HEK293 (cell line): Measurements from ENCODE around the gene CHGA.

Source experiments
- CTCF ChIA-PET: fragments of 350-600 bp; formaldehyde crosslinking; extraction: SDS; loops from one replicate; lab custom pipeline; 2021; ENCODE audit warnings: antibody characterized with exemption; lab: Yijun Ruan, JAX
- POLR2A ChIA-PET: fragments of 300-600 bp; formaldehyde crosslinking; extraction: SDS; loops from one replicate; lab custom pipeline; 2020; ENCODE audit warnings: antibody characterized with exemption, inconsistent platforms; lab: Yijun Ruan, JAX
- H3K27ac ChIP-seq: fragments of 200-500 bp; sonication (Bioruptor generic); 2 replicates; pipeline ENCODE4 v1.5.1; 2014; ENCODE audit warnings: low read depth, low read length, control low read depth, inconsistent platforms; ENCODE audit errors: extremely low read depth
- H3K36me3 ChIP-seq, 2 experiments: fragments of 200-500 bp in 1 of 2; sonication (Bioruptor generic) in 1 of 2; 1 replicate in 1 of 2; 2 replicates in 1 of 2; pipeline ENCODE4 v1.5.1; 2014 to 2017; ENCODE audit warnings: inconsistent platforms in 2 of 2, low read length in 2 of 2; ENCODE audit not compliant: control insufficient read depth in 2 of 2, insufficient read depth in 1 of 2
- H3K4me1 ChIP-seq: fragments of 200-500 bp; sonication (Bioruptor generic); 2 replicates; pipeline ENCODE4 v1.5.1; 2014; ENCODE audit warnings: mild to moderate bottlenecking, low read length, inconsistent platforms; ENCODE audit not compliant: control insufficient read depth, insufficient read depth
- H3K4me3 ChIP-seq: 2 replicates; pipeline ENCODE4 v1.5.1; 2011; ENCODE audit warnings: low read depth, mild to moderate bottlenecking, control low read depth, low read length, moderate library complexity
- H3K9me3 ChIP-seq: fragments of 200-500 bp; sonication (Bioruptor generic); 2 replicates; pipeline ENCODE4 v1.5.1; 2014; ENCODE audit warnings: low read depth, low read length, inconsistent platforms; ENCODE audit not compliant: control insufficient read depth, insufficient read depth
- GLI2 ChIP-seq: fragments of 450-650 bp; formaldehyde crosslinking; IDR thresholded peaks from 2 replicates; pipeline ENCODE4; 2017; ENCODE audit warnings: missing biosample characterization, missing genetic modification characterization, low read depth, borderline replicate concordance
- SP3 ChIP-seq: fragments of 450-650 bp; formaldehyde crosslinking; IDR thresholded peaks from 2 replicates; pipeline ENCODE4 v1.5.1; 2016; ENCODE audit warnings: missing biosample characterization, missing genetic modification characterization
- WT1 ChIP-seq: fragments of 450-650 bp; formaldehyde crosslinking; IDR thresholded peaks from 2 replicates; pipeline ENCODE4 v1.5.1; 2016; ENCODE audit warnings: missing biosample characterization, missing genetic modification characterization
- ZFP69B ChIP-seq: fragments of 450-650 bp; formaldehyde crosslinking; IDR thresholded peaks from 2 replicates; pipeline ENCODE4 v1.5.1; 2016; ENCODE audit warnings: missing biosample characterization, missing genetic modification characterization
- ZIC2 ChIP-seq: fragments of 450-650 bp; formaldehyde crosslinking; IDR thresholded peaks from 2 replicates; pipeline ENCODE4 v1.5.1; 2016; ENCODE audit warnings: missing biosample characterization, missing genetic modification characterization
- ZNF112 ChIP-seq: fragments of 450-650 bp; formaldehyde crosslinking; IDR thresholded peaks from 2 replicates; pipeline ENCODE4 v1.5.0; 2017; ENCODE audit warnings: missing biosample characterization, missing genetic modification characterization
- ZNF18 ChIP-seq: fragments of 450-650 bp; formaldehyde crosslinking; IDR thresholded peaks from 2 replicates; pipeline ENCODE4 v1.5.1; 2016; ENCODE audit warnings: missing biosample characterization, missing genetic modification characterization
- ZNF2 ChIP-seq: fragments of 450-650 bp; formaldehyde crosslinking; IDR thresholded peaks from 2 replicates; pipeline ENCODE4 v1.5.1; 2016; ENCODE audit warnings: missing biosample characterization, missing genetic modification characterization
- ZNF274 ChIP-seq, 2 experiments: fragments of 200-500 bp in 1 of 2; fragments of 450-650 bp in 1 of 2; sonication (Bioruptor generic) in 1 of 2; formaldehyde crosslinking in 1 of 2; IDR thresholded peaks; 2 replicates each; pipeline versions ENCODE4 v1.5.1 to v1.6.1; 2014 to 2016; ENCODE audit warnings: borderline replicate concordance in 1 of 2, inconsistent platforms in 1 of 2, low read length in 1 of 2, missing biosample characterization in 1 of 2, missing genetic modification characterization in 1 of 2
- ZNF341 ChIP-seq: fragments of 450-650 bp; formaldehyde crosslinking; IDR thresholded peaks from 2 replicates; pipeline ENCODE4; 2016; ENCODE audit warnings: low read depth, missing biosample characterization, missing genetic modification characterization
- ZNF449 ChIP-seq: fragments of 450-650 bp; formaldehyde crosslinking; IDR thresholded peaks from 2 replicates; pipeline ENCODE4 v1.5.1; 2017; ENCODE audit warnings: missing biosample characterization, mild to moderate bottlenecking, missing genetic modification characterization, moderate library complexity
- ZNF558 ChIP-seq: fragments of 450-650 bp; formaldehyde crosslinking; IDR thresholded peaks from 2 replicates; pipeline ENCODE4 v1.5.1; 2016; ENCODE audit warnings: missing biosample characterization, missing genetic modification characterization
- ZNF664 ChIP-seq: fragments of 450-650 bp; formaldehyde crosslinking; IDR thresholded peaks from 2 replicates; pipeline ENCODE4 v1.5.1; 2016; ENCODE audit warnings: missing biosample characterization, missing genetic modification characterization
- ZNF707 ChIP-seq: fragments of 450-650 bp; formaldehyde crosslinking; IDR thresholded peaks from 2 replicates; pipeline ENCODE4 v1.5.1; 2016; ENCODE audit warnings: missing biosample characterization, missing genetic modification characterization
- ZNF768 ChIP-seq: fragments of 450-650 bp; formaldehyde crosslinking; IDR thresholded peaks from 2 replicates; pipeline ENCODE4 v1.5.1; 2018; ENCODE audit warnings: missing biosample characterization, mild to moderate bottlenecking, missing genetic modification characterization
- ZNF843 ChIP-seq: fragments of 450-650 bp; formaldehyde crosslinking; IDR thresholded peaks from 2 replicates; pipeline ENCODE4 v1.5.1; 2016; ENCODE audit warnings: missing biosample characterization, missing genetic modification characterization
- TF ChIP-seq, protein P1 (sequence below): fragments of 450-650 bp; formaldehyde crosslinking; IDR thresholded peaks from 2 replicates; pipeline ENCODE4 v1.5.1; 2016; ENCODE audit warnings: missing biosample characterization, missing genetic modification characterization
- TF ChIP-seq, protein P2 (sequence below): fragments of 450-650 bp; formaldehyde crosslinking; IDR thresholded peaks from 2 replicates; pipeline ENCODE4 v1.5.1; 2016; ENCODE audit warnings: missing biosample characterization, missing genetic modification characterization

CHGA gene

DNA sequence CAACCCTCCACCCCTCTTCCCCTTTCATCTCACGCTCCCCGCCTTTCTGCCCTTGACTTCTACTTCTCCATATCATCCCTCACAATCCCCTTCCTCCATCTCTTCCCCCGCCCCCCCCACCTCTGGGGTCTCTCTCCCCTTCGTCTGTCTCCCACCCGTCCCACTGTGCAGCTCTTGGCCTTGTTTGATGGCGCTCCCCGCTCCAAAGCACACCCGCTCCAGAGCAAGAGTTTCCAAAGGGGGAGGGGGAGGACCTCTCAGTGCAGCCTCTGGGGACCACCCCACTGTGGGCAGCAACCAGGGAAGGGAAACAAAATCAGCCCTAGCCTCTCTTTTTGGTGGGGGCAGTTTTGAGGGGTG is 774 bp downstream of the CHGA start:
- H3K36me3 ChIP-seq: no peaks in the 10 kb centered on the region
- H3K4me1 ChIP-seq: no peaks in the 10 kb centered on the region
- ChIA-PET CTCF (no interaction called here), POLR2A (no interaction called here)
- no peaks in the 10 kb centered on the region for H3K9me3 ChIP-seq
- TF ChIP-seq ZNF664 (tag by site-specific recombination) (no peak), GLI2 (no peak)
- TF ChIP-seq, protein P1, sequence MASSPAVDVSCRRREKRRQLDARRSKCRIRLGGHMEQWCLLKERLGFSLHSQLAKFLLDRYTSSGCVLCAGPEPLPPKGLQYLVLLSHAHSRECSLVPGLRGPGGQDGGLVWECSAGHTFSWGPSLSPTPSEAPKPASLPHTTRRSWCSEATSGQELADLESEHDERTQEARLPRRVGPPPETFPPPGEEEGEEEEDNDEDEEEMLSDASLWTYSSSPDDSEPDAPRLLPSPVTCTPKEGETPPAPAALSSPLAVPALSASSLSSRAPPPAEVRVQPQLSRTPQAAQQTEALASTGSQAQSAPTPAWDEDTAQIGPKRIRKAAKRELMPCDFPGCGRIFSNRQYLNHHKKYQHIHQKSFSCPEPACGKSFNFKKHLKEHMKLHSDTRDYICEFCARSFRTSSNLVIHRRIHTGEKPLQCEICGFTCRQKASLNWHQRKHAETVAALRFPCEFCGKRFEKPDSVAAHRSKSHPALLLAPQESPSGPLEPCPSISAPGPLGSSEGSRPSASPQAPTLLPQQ (tag by site-specific recombination): 0 out of 2 replicates have a peak, but pooled peaks have one; percentile 18
- no peak overlapping the region for H3K4me3 ChIP-seq
- no peak overlapping the region for H3K27ac ChIP-seq

DNA sequence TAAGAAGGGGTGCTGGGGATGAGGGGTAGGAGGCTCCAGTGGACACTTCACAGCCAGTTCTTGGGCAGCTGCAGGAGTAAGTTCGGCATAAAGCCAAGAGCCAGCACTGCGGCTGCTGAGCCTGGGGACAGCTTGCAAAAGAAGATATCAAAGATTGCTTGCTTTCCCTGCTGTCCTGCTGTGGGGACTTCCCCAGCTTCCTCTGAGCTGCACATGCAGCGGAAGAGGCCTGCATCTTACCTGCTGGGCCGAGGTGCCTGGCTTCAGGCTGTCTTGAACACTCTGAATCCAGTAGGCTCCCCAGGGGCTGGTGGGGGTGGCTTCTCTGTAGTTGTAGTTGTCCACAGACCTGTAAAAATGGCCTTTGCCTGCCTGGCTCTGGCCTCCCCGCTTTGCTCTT is 1.3 kb downstream of the CHGA start:
- no peak overlapping the region for H3K27ac ChIP-seq
- H3K36me3 ChIP-seq: no peaks in the 10 kb centered on the region
- CTCF ChIA-PET: no interaction called here
- no peaks in the 10 kb centered on the region for H3K4me1 ChIP-seq
- H3K4me3 ChIP-seq: no peak overlapping the region
- TF ChIP-seq ZNF449 (tag by site-specific recombination) (no peak), ZIC2 (tag by site-specific recombination) (peak; percentile 25; the same call in 1 of the 2 replicates), ZNF558 (no peak)
- TF ChIP-seq, all 188 proteins: peak for 1
- H3K9me3 ChIP-seq: no peaks in the 10 kb centered on the region
- POLR2A ChIA-PET: no interaction called here

DNA sequence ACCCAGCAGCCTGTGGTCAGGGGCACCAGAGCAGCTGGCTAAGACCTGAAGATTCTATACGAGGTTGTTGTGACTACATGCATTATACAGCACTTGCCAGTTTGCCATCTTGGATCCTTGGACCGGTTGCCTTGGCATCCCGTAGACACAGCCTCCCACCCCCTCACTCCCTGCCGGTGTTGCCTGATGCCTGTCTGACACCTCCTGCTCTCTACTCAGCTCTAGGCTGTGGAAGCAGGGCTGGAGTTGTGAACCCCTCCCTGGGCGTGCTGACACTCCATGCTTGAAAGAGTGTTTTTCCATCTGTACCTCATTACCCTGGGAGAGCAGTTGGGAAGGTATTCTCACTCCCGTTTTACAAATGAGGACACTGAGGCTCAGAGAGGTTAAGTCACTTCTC is 2.5 kb downstream of the CHGA start:
- TF ChIP-seq ZNF707 (tag by site-specific recombination) (no peak), ZNF843 (tag by site-specific recombination) (no peak), ZFP69B (tag by site-specific recombination) (no peak), ZNF112 (tag by site-specific recombination) (no peak), ZNF341 (tag by site-specific recombination) (no peak), WT1 (tag by site-specific recombination) (no peak), ZNF768 (tag by site-specific recombination) (no peak), ZNF274 (IDR thresholded peaks at IDR 0.05; ENCODE audit: low read length) (no peak), ZNF274 (tag by site-specific recombination; IDR thresholded peaks at IDR 0.05; ENCODE audit: borderline replicate concordance) (no peak), ZNF2 (no peak), ZNF18 (tag by site-specific recombination) (no peak), SP3 (tag by site-specific recombination) (no peak)
- TF ChIP-seq, protein P2, sequence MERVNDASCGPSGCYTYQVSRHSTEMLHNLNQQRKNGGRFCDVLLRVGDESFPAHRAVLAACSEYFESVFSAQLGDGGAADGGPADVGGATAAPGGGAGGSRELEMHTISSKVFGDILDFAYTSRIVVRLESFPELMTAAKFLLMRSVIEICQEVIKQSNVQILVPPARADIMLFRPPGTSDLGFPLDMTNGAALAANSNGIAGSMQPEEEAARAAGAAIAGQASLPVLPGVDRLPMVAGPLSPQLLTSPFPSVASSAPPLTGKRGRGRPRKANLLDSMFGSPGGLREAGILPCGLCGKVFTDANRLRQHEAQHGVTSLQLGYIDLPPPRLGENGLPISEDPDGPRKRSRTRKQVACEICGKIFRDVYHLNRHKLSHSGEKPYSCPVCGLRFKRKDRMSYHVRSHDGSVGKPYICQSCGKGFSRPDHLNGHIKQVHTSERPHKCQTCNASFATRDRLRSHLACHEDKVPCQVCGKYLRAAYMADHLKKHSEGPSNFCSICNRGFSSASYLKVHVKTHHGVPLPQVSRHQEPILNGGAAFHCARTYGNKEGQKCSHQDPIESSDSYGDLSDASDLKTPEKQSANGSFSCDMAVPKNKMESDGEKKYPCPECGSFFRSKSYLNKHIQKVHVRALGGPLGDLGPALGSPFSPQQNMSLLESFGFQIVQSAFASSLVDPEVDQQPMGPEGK (tag by site-specific recombination): no peak

More for the DNA sequence above, 2.5 kb downstream of the CHGA start:
- Histone ChIP-seq H3K36me3 (no peaks in the 10 kb centered on the region), H3K9me3 (no peaks in the 10 kb centered on the region), H3K27ac (no peak overlapping the region), H3K4me1 (no peaks in the 10 kb centered on the region), H3K4me3 (no peak overlapping the region)
- POLR2A ChIA-PET: no interaction called here
- CTCF ChIA-PET: no interaction called here
